Measurements from ENCODE around the gene ID4.

The ID4 gene

GRCh38 chr6:19839237-19839546, 2.0 kb downstream of the ID4 start:
- TF ChIP-seq EZH2phosphoT487 (IDR thresholded peaks at IDR 0.05; ENCODE audit: borderline replicate concordance, low read length) = no peak
- H3K4me2 ChIP-seq (ENCODE audit: low read length) = peak overlapping the region; percentile 99
- H3F3A ChIP-seq (ENCODE audit: control insufficient read depth, insufficient read depth) = peaks cover 28% of the 10 kb centered on the region
- H4K20me1 ChIP-seq (ENCODE audit: control insufficient read depth, insufficient read depth, low read depth, low read length) = no peaks in the 10 kb centered on the region
- H3K9me2 ChIP-seq (replicated peaks; ENCODE audit: control insufficient read depth, low read length) = no peaks in the 10 kb centered on the region
- peaks cover 3% of the 10 kb centered on the region; the same call in 1 of the 2 replicates for H3K36me3 ChIP-seq (ENCODE audit: control insufficient read depth, low read length)
- peaks cover 72% of the 10 kb centered on the region for H3K4me1 ChIP-seq (ENCODE audit: control insufficient read depth, low read length)
- H3K9me3 ChIP-seq (ENCODE audit: control insufficient read depth, insufficient read depth, low read length) = no peaks in the 10 kb centered on the region
- peak overlapping the region; percentile 99 for H3K27ac ChIP-seq (ENCODE audit: low read depth, low read length)
- H3K4me3 ChIP-seq (ENCODE audit: low read length) = peak overlapping the region; percentile 85
- H3K27me3 ChIP-seq (ENCODE audit: control insufficient read depth, low read length) = no peaks in the 10 kb centered on the region
- H3K79me2 ChIP-seq (ENCODE audit: control insufficient read depth, low read length) = no peaks in the 10 kb centered on the region

- Histone ChIP-seq H3K27ac (ENCODE audit: low read depth, low read length) (peak overlapping the region; percentile 99), H3K36me3 (ENCODE audit: control insufficient read depth, low read length) (peaks cover 3% of the 10 kb centered on the region; the same call in 1 of the 2 replicates), H3F3A (ENCODE audit: control insufficient read depth, insufficient read depth) (peaks cover 28% of the 10 kb centered on the region), H3K27me3 (ENCODE audit: control insufficient read depth, low read length) (no peaks in the 10 kb centered on the region), H3K4me2 (ENCODE audit: low read length) (peak overlapping the region; percentile 99), H3K79me2 (ENCODE audit: control insufficient read depth, low read length) (no peaks in the 10 kb centered on the region), H4K20me1 (ENCODE audit: control insufficient read depth, insufficient read depth, low read depth, low read length) (no peaks in the 10 kb centered on the region), H3K9me3 (ENCODE audit: control insufficient read depth, insufficient read depth, low read length) (no peaks in the 10 kb centered on the region), H3K4me3 (ENCODE audit: low read length) (peak overlapping the region; percentile 85), H3K9me2 (replicated peaks; ENCODE audit: control insufficient read depth, low read length) (no peaks in the 10 kb centered on the region), H3K4me1 (ENCODE audit: control insufficient read depth, low read length) (peaks cover 75% of the 10 kb centered on the region)
- TF ChIP-seq EZH2phosphoT487 (IDR thresholded peaks at IDR 0.05; ENCODE audit: borderline replicate concordance, low read length) = no peak
Observed at GRCh38 chr6:19839788-19840187, 2.6 kb downstream of the ID4 start.

- H3K36me3 ChIP-seq (ENCODE audit: control insufficient read depth, low read length) = peaks cover 3% of the 10 kb centered on the region; the same call in 1 of the 2 replicates
- H4K20me1 ChIP-seq (ENCODE audit: control insufficient read depth, insufficient read depth, low read depth, low read length) = no peaks in the 10 kb centered on the region
- H3K27me3 ChIP-seq (ENCODE audit: control insufficient read depth, low read length) = no peaks in the 10 kb centered on the region
- H3K27ac ChIP-seq (ENCODE audit: low read depth, low read length) = peak overlapping the region; percentile 99
- no peaks in the 10 kb centered on the region for H3K79me2 ChIP-seq (ENCODE audit: control insufficient read depth, low read length)
- no peak for TF ChIP-seq CTCF (IDR thresholded peaks at IDR 0.05; ENCODE audit: low read depth, low read length, poor library complexity, severe bottlenecking)
- TF ChIP-seq EZH2phosphoT487 (IDR thresholded peaks at IDR 0.05; ENCODE audit: borderline replicate concordance, low read length) = no peak
- H3K4me1 ChIP-seq (ENCODE audit: control insufficient read depth, low read length) = peaks cover 62% of the 10 kb centered on the region
- H3K4me3 ChIP-seq (ENCODE audit: low read length) = peak overlapping the region; percentile 85
- no peaks in the 10 kb centered on the region for H3K9me2 ChIP-seq (replicated peaks; ENCODE audit: control insufficient read depth, low read length)
- no peaks in the 10 kb centered on the region for H3K9me3 ChIP-seq (ENCODE audit: control insufficient read depth, insufficient read depth, low read length)
- peaks cover 21% of the 10 kb centered on the region for H3F3A ChIP-seq (ENCODE audit: control insufficient read depth, insufficient read depth)
- H3K4me2 ChIP-seq (ENCODE audit: low read length) = peak overlapping the region; percentile 99
Observed at GRCh38 chr6:19841181-19841580, 4.0 kb downstream of the ID4 start.

- Histone ChIP-seq H3K36me3 (ENCODE audit: control insufficient read depth, low read length) (peaks cover 3% of the 10 kb centered on the region; the same call in 1 of the 2 replicates), H3K9me2 (replicated peaks; ENCODE audit: control insufficient read depth, low read length) (no peaks in the 10 kb centered on the region), H3K27me3 (ENCODE audit: control insufficient read depth, low read length) (no peaks in the 10 kb centered on the region), H3K9me3 (ENCODE audit: control insufficient read depth, insufficient read depth, low read length) (no peaks in the 10 kb centered on the region), H3K27ac (ENCODE audit: low read depth, low read length) (peak overlapping the region; percentile 99), H4K20me1 (ENCODE audit: control insufficient read depth, insufficient read depth, low read depth, low read length) (no peaks in the 10 kb centered on the region), H3K4me3 (ENCODE audit: low read length) (peak overlapping the region; percentile 85), H3F3A (ENCODE audit: control insufficient read depth, insufficient read depth) (peaks cover 17% of the 10 kb centered on the region), H3K4me2 (ENCODE audit: low read length) (peak overlapping the region; percentile 99), H3K79me2 (ENCODE audit: control insufficient read depth, low read length) (no peaks in the 10 kb centered on the region), H3K4me1 (ENCODE audit: control insufficient read depth, low read length) (peaks cover 62% of the 10 kb centered on the region)
- TF ChIP-seq CTCF (IDR thresholded peaks at IDR 0.05; ENCODE audit: low read depth, low read length, poor library complexity, severe bottlenecking) (no peak), EZH2phosphoT487 (IDR thresholded peaks at IDR 0.05; ENCODE audit: borderline replicate concordance, low read length) (no peak)
Observed at GRCh38 chr6:19842030-19842615, 5.0 kb downstream of the ID4 start.
